ENCODE measurements around the gene SALL3.

Gene SALL3

DNA sequence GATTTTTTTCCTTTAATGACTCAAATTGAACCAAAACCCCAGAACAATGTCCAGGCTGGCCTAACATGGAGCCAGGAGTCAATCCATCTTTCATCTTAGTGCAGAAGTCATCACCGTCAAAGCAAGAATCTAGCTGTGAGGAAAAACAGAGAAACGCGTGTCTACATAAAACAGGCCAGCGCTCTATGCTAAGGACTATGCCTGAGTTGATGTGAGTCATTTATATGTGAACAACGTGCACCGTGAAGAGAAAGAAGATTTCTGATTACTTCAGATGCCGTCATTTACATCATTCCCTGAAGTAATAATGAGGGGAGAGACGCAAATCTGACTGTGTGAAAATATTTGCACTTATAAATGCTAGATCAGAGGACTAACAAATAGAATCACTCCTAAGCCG lies 34.0 kb upstream of the SALL3 start:
- no peak overlapping the region for H3K27ac ChIP-seq (ENCODE audit: low read length)
- no CpG with 5 or more reads among the region's 9 CpGs for WGBS (ENCODE audit: insufficient coverage, insufficient read length)
- no peak for DNase-seq (ENCODE audit: low read depth, low spot score)
- H3K36me3 ChIP-seq (ENCODE audit: control insufficient read depth, insufficient read depth, low read length), result no peaks in the 10 kb centered on the region
- no peaks in the 10 kb centered on the region for H3K9me3 ChIP-seq (ENCODE audit: control insufficient read depth, insufficient read depth, low read length)
- H3K27me3 ChIP-seq (ENCODE audit: control insufficient read depth, insufficient read depth, low read length), result no peaks in the 10 kb centered on the region
- no peaks in the 10 kb centered on the region; the same call in 1 of the 2 replicates for H3K4me1 ChIP-seq (ENCODE audit: control insufficient read depth, insufficient read depth, low read length)
- no peak overlapping the region for H3K4me3 ChIP-seq (ENCODE audit: low read length)

DNA sequence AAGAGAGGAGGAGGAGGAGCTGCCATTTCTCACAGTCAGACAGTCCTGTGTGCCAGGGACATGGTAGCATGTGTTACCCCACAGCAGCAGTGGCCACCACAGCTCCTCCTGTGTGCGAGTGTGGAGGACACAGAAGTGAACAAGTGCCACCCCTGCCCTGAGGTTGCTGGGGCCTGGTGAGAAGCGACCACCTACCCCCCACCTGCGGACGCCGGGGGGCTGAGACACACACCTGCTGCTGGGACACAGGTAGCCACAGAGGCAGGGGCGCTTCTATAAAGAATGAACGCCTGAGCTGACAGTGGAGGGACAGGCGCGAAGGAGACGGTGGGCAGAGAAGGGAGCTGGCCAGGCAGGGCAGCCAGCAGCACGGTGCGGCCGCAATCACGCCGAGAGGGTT lies 32.3 kb upstream of the SALL3 start:
- no CpG with 5 or more reads among the region's 15 CpGs for whole genome bisulfite sequencing (ENCODE audit: insufficient coverage, insufficient read length)
- Histone ChIP-seq H3K4me3 (ENCODE audit: low read length) (no peak overlapping the region), H3K27ac (ENCODE audit: low read length) (no peak overlapping the region), H3K36me3 (ENCODE audit: control insufficient read depth, insufficient read depth, low read length) (no peaks in the 10 kb centered on the region), H3K4me1 (ENCODE audit: control insufficient read depth, insufficient read depth, low read length) (no peaks in the 10 kb centered on the region; the same call in 1 of the 2 replicates), H3K9me3 (ENCODE audit: control insufficient read depth, insufficient read depth, low read length) (no peaks in the 10 kb centered on the region), H3K27me3 (ENCODE audit: control insufficient read depth, insufficient read depth, low read length) (no peaks in the 10 kb centered on the region)
- DNase-seq (ENCODE audit: low read depth, low spot score), result no peak

- no peak for DNase-seq (ENCODE audit: low read depth, low spot score)
- WGBS (ENCODE audit: insufficient coverage, insufficient read length), result no CpG with 5 or more reads among the region's 12 CpGs
- Histone ChIP-seq H3K27ac (ENCODE audit: low read length) (no peak overlapping the region), H3K4me1 (ENCODE audit: control insufficient read depth, insufficient read depth, low read length) (no peaks in the 10 kb centered on the region; the same call in 1 of the 2 replicates), H3K27me3 (ENCODE audit: control insufficient read depth, insufficient read depth, low read length) (no peaks in the 10 kb centered on the region), H3K4me3 (ENCODE audit: low read length) (no peak overlapping the region), H3K36me3 (ENCODE audit: control insufficient read depth, insufficient read depth, low read length) (no peaks in the 10 kb centered on the region), H3K9me3 (ENCODE audit: control insufficient read depth, insufficient read depth, low read length) (no peaks in the 10 kb centered on the region)
Measured at GRCh38 chr18:78948221-78948620, 31.4 kb upstream of the SALL3 start.

GRCh38 chr18:78948707-78949106 lies 30.9 kb upstream of the SALL3 start:
- Histone ChIP-seq H3K9me3 (ENCODE audit: control insufficient read depth, insufficient read depth, low read length) (no peaks in the 10 kb centered on the region), H3K27ac (ENCODE audit: low read length) (no peak overlapping the region), H3K27me3 (ENCODE audit: control insufficient read depth, insufficient read depth, low read length) (no peaks in the 10 kb centered on the region), H3K4me3 (ENCODE audit: low read length) (no peak overlapping the region), H3K36me3 (ENCODE audit: control insufficient read depth, insufficient read depth, low read length) (no peaks in the 10 kb centered on the region), H3K4me1 (ENCODE audit: control insufficient read depth, insufficient read depth, low read length) (no peaks in the 10 kb centered on the region; the same call in 1 of the 2 replicates)
- 100% methylated on average over 1 of the region's 13 CpGs for WGBS (ENCODE audit: insufficient coverage, insufficient read length)
- DNase-seq (ENCODE audit: low read depth, low spot score), result no peak

- Histone ChIP-seq H3K27ac (ENCODE audit: low read length) (no peak overlapping the region), H3K9me3 (ENCODE audit: control insufficient read depth, insufficient read depth, low read length) (no peaks in the 10 kb centered on the region), H3K27me3 (ENCODE audit: control insufficient read depth, insufficient read depth, low read length) (no peaks in the 10 kb centered on the region), H3K4me3 (ENCODE audit: low read length) (no peak overlapping the region), H3K4me1 (ENCODE audit: control insufficient read depth, insufficient read depth, low read length) (no peaks in the 10 kb centered on the region; the same call in 1 of the 2 replicates), H3K36me3 (ENCODE audit: control insufficient read depth, insufficient read depth, low read length) (no peaks in the 10 kb centered on the region)
- no CpG with 5 or more reads among the region's 17 CpGs for WGBS (ENCODE audit: insufficient coverage, insufficient read length)
- DNase-seq (ENCODE audit: low read depth, low spot score), result no peak
Measured at GRCh38 chr18:78949216-78949615, 30.4 kb upstream of the SALL3 start.

GRCh38 chr18:78950386-78950785 lies 29.2 kb upstream of the SALL3 start:
- Histone ChIP-seq H3K36me3 (ENCODE audit: control insufficient read depth, insufficient read depth, low read length) (no peaks in the 10 kb centered on the region), H3K27ac (ENCODE audit: low read length) (no peak overlapping the region), H3K4me1 (ENCODE audit: control insufficient read depth, insufficient read depth, low read length) (no peaks in the 10 kb centered on the region; the same call in 1 of the 2 replicates), H3K9me3 (ENCODE audit: control insufficient read depth, insufficient read depth, low read length) (no peaks in the 10 kb centered on the region), H3K27me3 (ENCODE audit: control insufficient read depth, insufficient read depth, low read length) (no peaks in the 10 kb centered on the region), H3K4me3 (ENCODE audit: low read length) (no peak overlapping the region)
- no peak for DNase-seq (ENCODE audit: low read depth, low spot score)
- no CpG with 5 or more reads among the region's 10 CpGs for WGBS (ENCODE audit: insufficient coverage, insufficient read length)

- WGBS (ENCODE audit: insufficient coverage, insufficient read length), result no CpG with 5 or more reads among the region's 17 CpGs
- H3K4me1 ChIP-seq (ENCODE audit: control insufficient read depth, insufficient read depth, low read length), result no peaks in the 10 kb centered on the region
- H3K36me3 ChIP-seq (ENCODE audit: control insufficient read depth, insufficient read depth, low read length), result no peaks in the 10 kb centered on the region
- H3K9me3 ChIP-seq (ENCODE audit: control insufficient read depth, insufficient read depth, low read length), result no peaks in the 10 kb centered on the region
- no peak overlapping the region for H3K27ac ChIP-seq (ENCODE audit: low read length)
- no peak for DNase-seq (ENCODE audit: low read depth, low spot score)
- H3K27me3 ChIP-seq (ENCODE audit: control insufficient read depth, insufficient read depth, low read length), result no peaks in the 10 kb centered on the region
- no peak overlapping the region for H3K4me3 ChIP-seq (ENCODE audit: low read length)
Measured at GRCh38 chr18:78953566-78953965, 26.1 kb upstream of the SALL3 start.

DNA sequence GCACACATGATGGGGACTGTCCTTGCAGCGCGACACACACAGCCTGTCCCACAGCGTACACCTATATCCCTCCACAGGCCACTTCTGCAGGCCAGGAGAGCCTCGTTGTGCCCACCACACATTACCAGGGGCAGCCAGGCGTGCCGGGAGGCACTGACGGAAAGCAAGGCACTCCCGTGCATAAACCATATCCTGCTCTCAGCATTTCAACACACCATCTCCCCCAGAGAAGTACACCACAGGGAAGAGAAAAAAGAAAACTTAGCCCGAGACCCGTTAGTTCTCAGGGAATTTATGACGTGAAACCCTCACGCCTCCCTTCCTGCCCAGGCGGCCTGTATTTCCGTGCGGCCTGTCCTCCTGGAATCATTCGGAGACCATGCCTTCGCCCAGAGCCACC lies 24.6 kb upstream of the SALL3 start:
- no peaks in the 10 kb centered on the region for H3K4me1 ChIP-seq (ENCODE audit: control insufficient read depth, insufficient read depth, low read length)
- no peak overlapping the region for H3K27ac ChIP-seq (ENCODE audit: low read length)
- H3K27me3 ChIP-seq (ENCODE audit: control insufficient read depth, insufficient read depth, low read length), result no peaks in the 10 kb centered on the region
- no peaks in the 10 kb centered on the region for H3K36me3 ChIP-seq (ENCODE audit: control insufficient read depth, insufficient read depth, low read length)
- no CpG with 5 or more reads among the region's 17 CpGs for WGBS (ENCODE audit: insufficient coverage, insufficient read length)
- no peaks in the 10 kb centered on the region for H3K9me3 ChIP-seq (ENCODE audit: control insufficient read depth, insufficient read depth, low read length)
- no peak overlapping the region for H3K4me3 ChIP-seq (ENCODE audit: low read length)
- DNase-seq (ENCODE audit: low read depth, low spot score), result no peak

- H3K4me3 ChIP-seq (ENCODE audit: low read length), result no peak overlapping the region
- no peaks in the 10 kb centered on the region for H3K4me1 ChIP-seq (ENCODE audit: control insufficient read depth, insufficient read depth, low read length)
- no peak overlapping the region for H3K27ac ChIP-seq (ENCODE audit: low read length)
- no peaks in the 10 kb centered on the region for H3K27me3 ChIP-seq (ENCODE audit: control insufficient read depth, insufficient read depth, low read length)
- DNase-seq (ENCODE audit: low read depth, low spot score), result no peak
- no peaks in the 10 kb centered on the region for H3K9me3 ChIP-seq (ENCODE audit: control insufficient read depth, insufficient read depth, low read length)
- no CpG with 5 or more reads among the region's 14 CpGs for WGBS (ENCODE audit: insufficient coverage, insufficient read length)
- no peaks in the 10 kb centered on the region for H3K36me3 ChIP-seq (ENCODE audit: control insufficient read depth, insufficient read depth, low read length)
Measured at GRCh38 chr18:78957140-78957539, 22.5 kb upstream of the SALL3 start.

- Histone ChIP-seq H3K27me3 (ENCODE audit: control insufficient read depth, insufficient read depth, low read length) (no peaks in the 10 kb centered on the region), H3K4me3 (ENCODE audit: low read length) (no peak overlapping the region), H3K27ac (ENCODE audit: low read length) (no peak overlapping the region), H3K4me1 (ENCODE audit: control insufficient read depth, insufficient read depth, low read length) (no peaks in the 10 kb centered on the region), H3K36me3 (ENCODE audit: control insufficient read depth, insufficient read depth, low read length) (no peaks in the 10 kb centered on the region), H3K9me3 (ENCODE audit: control insufficient read depth, insufficient read depth, low read length) (no peaks in the 10 kb centered on the region)
- no peak for DNase-seq (ENCODE audit: low read depth, low spot score)
- no CpG with 5 or more reads among the region's 6 CpGs for WGBS (ENCODE audit: insufficient coverage, insufficient read length)
Measured at GRCh38 chr18:78960709-78961108, 18.9 kb upstream of the SALL3 start.

GRCh38 chr18:78962098-78962497 lies 17.5 kb upstream of the SALL3 start:
- no peak for DNase-seq (ENCODE audit: low read depth, low spot score)
- no peaks in the 10 kb centered on the region for H3K9me3 ChIP-seq (ENCODE audit: control insufficient read depth, insufficient read depth, low read length)
- no peaks in the 10 kb centered on the region for H3K4me1 ChIP-seq (ENCODE audit: control insufficient read depth, insufficient read depth, low read length)
- H3K27ac ChIP-seq (ENCODE audit: low read length), result no peak overlapping the region
- H3K4me3 ChIP-seq (ENCODE audit: low read length), result no peak overlapping the region
- H3K36me3 ChIP-seq (ENCODE audit: control insufficient read depth, insufficient read depth, low read length), result no peaks in the 10 kb centered on the region
- H3K27me3 ChIP-seq (ENCODE audit: control insufficient read depth, insufficient read depth, low read length), result no peaks in the 10 kb centered on the region
- WGBS (ENCODE audit: insufficient coverage, insufficient read length), result 100% methylated on average over 6 of the region's 7 CpGs
